Head of caudate nucleus (tissue), 42 donors: ENCODE results near the gene MEI1.
A peak's percentile ranks its signal among the peaks of the same experiment; 100 is the strongest.

Source experiments
- DNase-seq, 42 donors: peaks; one replicate each; pipeline versions ENCODE4 v3.0.0 to v3.0.0-alpha.2; 2020 to 2021; ENCODE audit warnings: mixed read lengths in 7 of 42
- intact Hi-C: fragments of 100-400 bp; cut with DNase I; formaldehyde crosslinking; loops from one replicate; pipeline ENCODE4 v1.15.0; 2022

The MEI1 gene

GRCh38 chr22:41808400-41808799 is 109.1 kb downstream of the MEI1 start:
- no peak for DNase-seq
- intact Hi-C loops, result no loop called here

GRCh38 chr22:41810022-41810421 is 110.7 kb downstream of the MEI1 start:
- intact Hi-C loops, result no loop called here

GRCh38 chr22:41812805-41813545 is 113.7 kb downstream of the MEI1 start:
- no peak for DNase-seq
- intact Hi-C loops, result no loop called here

More at GRCh38 chr22:41810022-41810421, 110.7 kb downstream of the MEI1 start:
- DNase-seq, result no peak

GRCh38 chr22:41813726-41814410 is 114.6 kb downstream of the MEI1 start:
- DNase-seq, result no peak
- intact Hi-C loops, result no loop called here

- DNase-seq, result no peak
- intact Hi-C loops, result no loop called here
Measured at GRCh38 chr22:41815716-41816115, 116.4 kb downstream of the MEI1 start.

GRCh38 chr22:41816241-41816640 is 116.9 kb downstream of the MEI1 start:
- no peak for DNase-seq
- intact Hi-C loops, result no loop called here

GRCh38 chr22:41816871-41817270 is 117.6 kb downstream of the MEI1 start:
- no peak for DNase-seq
- intact Hi-C loops, result no loop called here

- intact Hi-C loops, result no loop called here
Measured at GRCh38 chr22:41818011-41818410, 118.7 kb downstream of the MEI1 start.

GRCh38 chr22:41818596-41818995 is 119.3 kb downstream of the MEI1 start:
- intact Hi-C loops, result no loop called here

More at GRCh38 chr22:41818011-41818410, 118.7 kb downstream of the MEI1 start:
- DNase-seq, result no peak

GRCh38 chr22:41819257-41819656 is 120.0 kb downstream of the MEI1 start:
- DNase-seq, result no peak
- intact Hi-C loops, result no loop called here

More at GRCh38 chr22:41818596-41818995, 119.3 kb downstream of the MEI1 start:
- DNase-seq, result no peak

- intact Hi-C loops, result no loop called here
- no peak for DNase-seq
Measured at GRCh38 chr22:41820447-41820846, 121.1 kb downstream of the MEI1 start.

GRCh38 chr22:41821471-41822316 is 122.4 kb downstream of the MEI1 start:
- no peak for DNase-seq
- intact Hi-C loops, result no loop called here

- DNase-seq, result peak in 4 of 42 donors; percentile 20 to 45 (median 29)
- intact Hi-C loops, result no loop called here
Measured at GRCh38 chr22:41822317-41823057, 123.2 kb downstream of the MEI1 start.

- intact Hi-C loops, result no loop called here
Measured at GRCh38 chr22:41823797-41824196, 124.5 kb downstream of the MEI1 start.

GRCh38 chr22:41825376-41825775 is 126.1 kb downstream of the MEI1 start:
- no peak for DNase-seq
- intact Hi-C loops, result no loop called here

More at GRCh38 chr22:41823797-41824196, 124.5 kb downstream of the MEI1 start:
- DNase-seq, result no peak

- intact Hi-C loops, result no loop called here
- no peak for DNase-seq
Measured at GRCh38 chr22:41826021-41826420, 126.7 kb downstream of the MEI1 start.

GRCh38 chr22:41826430-41827383 is 127.4 kb downstream of the MEI1 start:
- DNase-seq, result peak in 1 of 42 donors; percentile 54
- intact Hi-C loops, result no loop called here

- DNase-seq, result peak in 2 of 42 donors; percentile 38 to 50
- intact Hi-C loops, result no loop called here
Measured at GRCh38 chr22:41827671-41828070, 128.4 kb downstream of the MEI1 start.
